Calu3 (cell line): ENCODE measurements around the gene USP16. TPM values are rescaled to one million over a fixed set of nuclear protein-coding genes. Genes with fewer than 3 reads are reported as not detected.

ENCODE experiments used
- BruUV-seq: library from RNA; stranded (reverse); fragments of 400-500 nt; replicated peaks from 2 replicates; lab custom pipeline; 2021; lab: Mats Ljungman, UMichigan
- CTCF ChIA-PET: fragments of 300-600 bp; sonication (Branson Sonifier 250); formaldehyde crosslinking; loops from one replicate; lab custom pipeline; 2022; ENCODE audit warnings: antibody characterized with exemption; lab: Charles Lee
- DNase-seq: peaks from one replicate; pipeline ENCODE4 v3.0.0; 2022
- H3K27ac Mint-ChIP-seq: one replicate; pipeline ENCODE4 v1.8.0; 2022; ENCODE audit warnings: mixed read lengths; ENCODE audit not compliant: unreplicated experiment
- H3K27me3 Mint-ChIP-seq: one replicate; pipeline ENCODE4 v1.8.0; 2022; ENCODE audit warnings: mixed read lengths; ENCODE audit not compliant: unreplicated experiment
- H3K36me3 Mint-ChIP-seq: one replicate; pipeline ENCODE4 v1.8.0; 2022; ENCODE audit warnings: mild to moderate bottlenecking, moderate library complexity, mixed read lengths; ENCODE audit not compliant: insufficient read depth, unreplicated experiment
- H3K4me1 Mint-ChIP-seq: one replicate; pipeline ENCODE4 v1.8.0; 2022; ENCODE audit warnings: mild to moderate bottlenecking, low read depth, mixed read lengths; ENCODE audit not compliant: unreplicated experiment
- H3K4me3 Mint-ChIP-seq: one replicate; pipeline ENCODE4 v1.8.0; 2022; ENCODE audit warnings: mild to moderate bottlenecking, low read depth, moderate library complexity, mixed read lengths; ENCODE audit not compliant: unreplicated experiment
- H3K9me3 Mint-ChIP-seq: one replicate; pipeline ENCODE4 v1.8.0; 2022; ENCODE audit warnings: low read depth, mixed read lengths; ENCODE audit not compliant: unreplicated experiment
- intact Hi-C: fragments of 100-400 bp; cut with micrococcal nuclease; formaldehyde crosslinking; loops from one replicate; pipeline ENCODE4 v1.10.0; 2022; ENCODE audit not compliant: unreplicated experiment
- total RNA-seq: library from RNA; stranded (reverse); gene quantifications from 2 replicates; pipeline ENCODE4 v1.2.3, GENCODE V29; 2022
- TF ChIP-seq, protein P1 (sequence below): fragments of 200-600 bp; IDR thresholded peaks from one replicate; pipeline ENCODE4 v1.8.0; 2022; ENCODE audit warnings: antibody characterized with exemption; ENCODE audit not compliant: unreplicated experiment

Gene USP16
- total RNA-seq, 1 experiment from 2014 or later, result 21.7 TPM

DNA sequence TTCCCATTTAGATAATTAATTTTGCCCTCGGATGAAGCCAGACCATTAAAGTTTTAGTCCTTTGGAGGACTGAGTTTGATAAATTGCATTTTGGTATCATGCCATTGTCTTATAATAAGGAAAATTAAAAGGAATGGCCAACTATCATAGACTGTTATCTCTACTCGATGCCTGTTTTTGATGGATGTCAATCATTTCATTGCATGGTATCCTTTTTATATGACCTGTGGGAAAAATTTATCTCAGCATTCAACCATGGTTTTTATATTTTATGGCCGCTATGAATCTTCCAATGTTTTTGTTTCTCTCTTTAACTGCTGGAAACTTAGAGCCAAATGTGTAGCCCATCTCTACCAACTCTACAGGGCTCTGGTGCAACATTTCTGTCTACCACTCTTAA, 58.8 kb downstream of the USP16 start:
- no peaks in the 10 kb centered on the region for H3K27me3 Mint-ChIP-seq
- TF ChIP-seq, protein P1, sequence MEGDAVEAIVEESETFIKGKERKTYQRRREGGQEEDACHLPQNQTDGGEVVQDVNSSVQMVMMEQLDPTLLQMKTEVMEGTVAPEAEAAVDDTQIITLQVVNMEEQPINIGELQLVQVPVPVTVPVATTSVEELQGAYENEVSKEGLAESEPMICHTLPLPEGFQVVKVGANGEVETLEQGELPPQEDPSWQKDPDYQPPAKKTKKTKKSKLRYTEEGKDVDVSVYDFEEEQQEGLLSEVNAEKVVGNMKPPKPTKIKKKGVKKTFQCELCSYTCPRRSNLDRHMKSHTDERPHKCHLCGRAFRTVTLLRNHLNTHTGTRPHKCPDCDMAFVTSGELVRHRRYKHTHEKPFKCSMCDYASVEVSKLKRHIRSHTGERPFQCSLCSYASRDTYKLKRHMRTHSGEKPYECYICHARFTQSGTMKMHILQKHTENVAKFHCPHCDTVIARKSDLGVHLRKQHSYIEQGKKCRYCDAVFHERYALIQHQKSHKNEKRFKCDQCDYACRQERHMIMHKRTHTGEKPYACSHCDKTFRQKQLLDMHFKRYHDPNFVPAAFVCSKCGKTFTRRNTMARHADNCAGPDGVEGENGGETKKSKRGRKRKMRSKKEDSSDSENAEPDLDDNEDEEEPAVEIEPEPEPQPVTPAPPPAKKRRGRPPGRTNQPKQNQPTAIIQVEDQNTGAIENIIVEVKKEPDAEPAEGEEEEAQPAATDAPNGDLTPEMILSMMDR, result no peak
- intact Hi-C loops, result no loop called here
- no peak overlapping the region for H3K4me3 Mint-ChIP-seq
- no TSS peak for BruUV-seq
- no peak overlapping the region for H3K27ac Mint-ChIP-seq
- H3K4me1 Mint-ChIP-seq, result peaks cover 8% of the 10 kb centered on the region
- DNase-seq, result no peak
- H3K9me3 Mint-ChIP-seq, result no peaks in the 10 kb centered on the region
- no peaks in the 10 kb centered on the region for H3K36me3 Mint-ChIP-seq
- CTCF ChIA-PET, result no interaction called here

GRCh38 chr21:29084372-29084771, 59.9 kb downstream of the USP16 start:
- TF ChIP-seq, protein P1, result no peak
- no peaks in the 10 kb centered on the region for H3K9me3 Mint-ChIP-seq
- no peaks in the 10 kb centered on the region for H3K36me3 Mint-ChIP-seq
- no peaks in the 10 kb centered on the region for H3K4me1 Mint-ChIP-seq
- intact Hi-C loops, result no loop called here
- no TSS peak for BruUV-seq
- DNase-seq, result no peak
- H3K27ac Mint-ChIP-seq, result no peak overlapping the region
- H3K27me3 Mint-ChIP-seq, result no peaks in the 10 kb centered on the region
- CTCF ChIA-PET, result no interaction called here
- no peak overlapping the region for H3K4me3 Mint-ChIP-seq

- intact Hi-C loops, result no loop called here
These were observed 60.8 kb downstream of the USP16 start for GRCh38 chr21:29085106-29085752.

GRCh38 chr21:29091033-29091432, 66.6 kb downstream of the USP16 start:
- no peak overlapping the region for H3K4me3 Mint-ChIP-seq
- TF ChIP-seq, protein P1, result no peak
- intact Hi-C loops, result loop anchor here (5.0 kb wide), 4 partner anchors 66 to 756 kb away; no protein-coding TSS in a partner anchor
- CTCF ChIA-PET, result interaction anchor here (0.9 kb wide), 1 partner anchor 270 kb away, joined by 4 read pairs; no protein-coding TSS in a partner anchor
- H3K4me1 Mint-ChIP-seq, result peaks cover 18% of the 10 kb centered on the region
- no peak overlapping the region for H3K27ac Mint-ChIP-seq
- no TSS peak for BruUV-seq
- no peaks in the 10 kb centered on the region for H3K27me3 Mint-ChIP-seq
- H3K9me3 Mint-ChIP-seq, result no peaks in the 10 kb centered on the region
- H3K36me3 Mint-ChIP-seq, result no peaks in the 10 kb centered on the region
- DNase-seq, result no peak

More at GRCh38 chr21:29085106-29085752, 60.8 kb downstream of the USP16 start:
- no peaks in the 10 kb centered on the region for H3K27me3 Mint-ChIP-seq
- H3K4me1 Mint-ChIP-seq, result peaks cover under 1% of the 10 kb centered on the region
- no peak overlapping the region for H3K27ac Mint-ChIP-seq
- H3K4me3 Mint-ChIP-seq, result no peak overlapping the region
- TF ChIP-seq, protein P1, result no peak
- CTCF ChIA-PET, result no interaction called here
- no peaks in the 10 kb centered on the region for H3K9me3 Mint-ChIP-seq
- DNase-seq, result no peak
- no peaks in the 10 kb centered on the region for H3K36me3 Mint-ChIP-seq
- BruUV-seq, result no TSS peak
